Brain microvascular endothelial cell (primary cell): ENCODE results near the gene TCF12.

Experiments used
- DNase-seq: peaks from one replicate; pipeline ENCODE4 v3.0.0-alpha.2; 2020
- H3K27ac ChIP-seq: fragments of 250-450 bp; sonication (Bioruptor Pico); 2 replicates; pipeline ENCODE4 v1.5.1; 2020; ENCODE audit warnings: mild to moderate bottlenecking, moderate library complexity
- H3K27me3 ChIP-seq: fragments of 250-450 bp; sonication (Bioruptor Pico); replicated peaks from 2 replicates; pipeline ENCODE4 v1.5.1; 2020; ENCODE audit warnings: mild to moderate bottlenecking
- H3K36me3 ChIP-seq: fragments of 250-450 bp; sonication (Bioruptor Pico); replicated peaks from 2 replicates; pipeline ENCODE4 v1.5.1; 2020; ENCODE audit warnings: mild to moderate bottlenecking
- H3K4me3 ChIP-seq: 2 replicates; pipeline ENCODE4 v1.5.1; 2011; ENCODE audit warnings: low read depth, mild to moderate bottlenecking, control low read depth, low read length, moderate library complexity
- in situ Hi-C: cut with HindIII; loops from 2 replicates; pipeline ENCODE4 v1.10.0; 2017; ENCODE audit warnings: low sequenced_read_pairs, low pct_ligation_motif_present
- TF ChIP-seq, protein P1 (sequence below): IDR thresholded peaks from 2 replicates; pipeline ENCODE4 v1.5.1; 2011; ENCODE audit warnings: low read depth, mild to moderate bottlenecking, moderate library complexity, low read length, control low read depth, inconsistent platforms; ENCODE audit errors: missing control alignments

Gene TCF12

GRCh38 chr15:56923174-56923591, 4.7 kb downstream of the TCF12 start:
- TF ChIP-seq, protein P1, sequence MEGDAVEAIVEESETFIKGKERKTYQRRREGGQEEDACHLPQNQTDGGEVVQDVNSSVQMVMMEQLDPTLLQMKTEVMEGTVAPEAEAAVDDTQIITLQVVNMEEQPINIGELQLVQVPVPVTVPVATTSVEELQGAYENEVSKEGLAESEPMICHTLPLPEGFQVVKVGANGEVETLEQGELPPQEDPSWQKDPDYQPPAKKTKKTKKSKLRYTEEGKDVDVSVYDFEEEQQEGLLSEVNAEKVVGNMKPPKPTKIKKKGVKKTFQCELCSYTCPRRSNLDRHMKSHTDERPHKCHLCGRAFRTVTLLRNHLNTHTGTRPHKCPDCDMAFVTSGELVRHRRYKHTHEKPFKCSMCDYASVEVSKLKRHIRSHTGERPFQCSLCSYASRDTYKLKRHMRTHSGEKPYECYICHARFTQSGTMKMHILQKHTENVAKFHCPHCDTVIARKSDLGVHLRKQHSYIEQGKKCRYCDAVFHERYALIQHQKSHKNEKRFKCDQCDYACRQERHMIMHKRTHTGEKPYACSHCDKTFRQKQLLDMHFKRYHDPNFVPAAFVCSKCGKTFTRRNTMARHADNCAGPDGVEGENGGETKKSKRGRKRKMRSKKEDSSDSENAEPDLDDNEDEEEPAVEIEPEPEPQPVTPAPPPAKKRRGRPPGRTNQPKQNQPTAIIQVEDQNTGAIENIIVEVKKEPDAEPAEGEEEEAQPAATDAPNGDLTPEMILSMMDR: no peak
- H3K27ac ChIP-seq: no peak overlapping the region

DNA sequence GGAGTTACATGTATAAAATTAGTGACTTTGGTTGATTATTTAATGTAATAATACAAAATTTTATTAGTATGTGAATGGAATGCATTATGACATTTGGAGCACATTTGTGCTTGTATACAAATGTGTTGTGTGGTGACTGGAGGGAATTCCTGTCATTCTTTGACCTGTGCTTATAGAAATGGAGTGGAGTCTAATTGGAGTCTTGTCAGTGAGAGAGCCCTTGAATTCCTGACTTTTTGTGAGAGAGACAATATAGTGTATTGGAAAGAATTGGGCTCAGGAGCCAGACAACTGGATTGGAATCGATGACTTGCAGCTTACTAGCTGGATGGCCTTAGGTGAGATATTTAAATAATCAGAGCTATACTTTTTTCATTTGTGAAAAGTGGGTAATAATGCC, 9.4 kb downstream of the TCF12 start:
- in situ Hi-C loops: no loop called here
- no peak overlapping the region for H3K4me3 ChIP-seq
- no peak overlapping the region for H3K27ac ChIP-seq
- no peak for DNase-seq
- TF ChIP-seq, protein P1: no peak
- H3K36me3 ChIP-seq: peaks cover 10% of the 10 kb centered on the region
- H3K27me3 ChIP-seq: no peaks in the 10 kb centered on the region

More at GRCh38 chr15:56923174-56923591, 4.7 kb downstream of the TCF12 start:
- no peaks in the 10 kb centered on the region for H3K27me3 ChIP-seq
- DNase-seq: no peak
- no peak overlapping the region for H3K4me3 ChIP-seq
- peaks cover 10% of the 10 kb centered on the region for H3K36me3 ChIP-seq
- in situ Hi-C loops: no loop called here

DNA sequence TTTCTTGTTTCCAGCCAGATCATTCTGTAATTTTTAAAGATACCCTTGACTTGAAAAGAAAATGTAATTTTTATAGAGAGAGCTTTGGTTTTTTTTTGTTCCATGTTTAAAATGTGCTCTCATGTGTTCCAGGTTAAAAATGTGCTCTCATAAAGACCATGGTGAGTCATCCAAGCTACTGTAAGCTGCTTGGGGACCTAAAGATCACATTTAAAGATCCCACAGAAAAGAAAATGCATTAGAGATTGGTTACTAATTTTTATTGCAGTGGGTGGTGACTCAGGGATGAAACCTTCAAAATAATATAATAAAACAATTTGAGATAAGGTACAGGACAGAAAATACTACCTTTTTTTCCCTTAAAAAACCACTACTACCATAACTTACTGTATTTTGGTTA, 11.0 kb downstream of the TCF12 start:
- DNase-seq: peak; percentile 23
- no peak overlapping the region for H3K27ac ChIP-seq
- H3K27me3 ChIP-seq: no peaks in the 10 kb centered on the region
- in situ Hi-C loops: no loop called here
- no peak overlapping the region for H3K4me3 ChIP-seq
- H3K36me3 ChIP-seq: peaks cover 6% of the 10 kb centered on the region
- TF ChIP-seq, protein P1: no peak

GRCh38 chr15:56929933-56930332, 11.5 kb downstream of the TCF12 start:
- H3K27ac ChIP-seq: no peak overlapping the region
- TF ChIP-seq, protein P1: no peak
- peaks cover 2% of the 10 kb centered on the region for H3K36me3 ChIP-seq
- H3K4me3 ChIP-seq: no peak overlapping the region
- in situ Hi-C loops: no loop called here
- H3K27me3 ChIP-seq: no peaks in the 10 kb centered on the region
- DNase-seq: no peak

DNA sequence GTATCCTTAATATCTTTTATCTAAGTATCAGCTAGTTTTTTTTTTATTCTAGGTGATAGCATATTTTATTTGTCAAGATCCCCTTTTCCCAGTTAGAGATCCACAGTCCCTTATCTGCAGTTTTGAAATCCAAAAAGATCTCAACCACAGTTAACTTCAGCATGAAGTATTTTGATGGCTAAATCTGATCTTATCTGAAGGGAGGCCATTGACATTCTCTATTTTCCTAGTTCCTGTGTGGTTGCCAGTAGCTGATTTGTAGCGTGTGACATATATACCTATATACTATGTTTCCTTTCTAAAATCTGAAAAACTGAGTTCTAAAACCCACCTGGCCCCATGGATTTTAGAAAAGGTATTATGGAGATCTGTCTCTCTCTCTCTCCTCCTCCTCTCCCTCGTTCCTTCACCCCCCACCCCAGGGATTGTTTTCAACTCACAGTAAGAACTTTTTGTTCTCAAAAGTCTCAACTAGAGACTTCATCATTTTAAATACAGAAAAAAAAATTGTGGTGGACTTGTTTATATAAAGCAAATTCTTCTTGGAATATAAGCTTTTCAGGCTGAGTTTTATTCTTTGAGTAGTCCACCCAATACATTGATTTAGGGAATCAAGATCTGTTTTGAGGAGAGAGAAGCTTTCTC, 12.3 kb downstream of the TCF12 start:
- in situ Hi-C loops: no loop called here
- Histone ChIP-seq H3K4me3 (no peak overlapping the region), H3K27ac (no peak overlapping the region), H3K36me3 (peaks cover 2% of the 10 kb centered on the region), H3K27me3 (no peaks in the 10 kb centered on the region)
- TF ChIP-seq, protein P1: no peak
- DNase-seq: no peak
